HG03196 (cell line): ENCODE measurements around the gene CPA5.

ENCODE experiments used
- ATAC-seq: cut with Tn5 transposase; IDR thresholded peaks from one replicate; pipeline ENCODE4 v1.9.1; 2021; ENCODE audit not compliant: unreplicated experiment

The CPA5 gene

DNA sequence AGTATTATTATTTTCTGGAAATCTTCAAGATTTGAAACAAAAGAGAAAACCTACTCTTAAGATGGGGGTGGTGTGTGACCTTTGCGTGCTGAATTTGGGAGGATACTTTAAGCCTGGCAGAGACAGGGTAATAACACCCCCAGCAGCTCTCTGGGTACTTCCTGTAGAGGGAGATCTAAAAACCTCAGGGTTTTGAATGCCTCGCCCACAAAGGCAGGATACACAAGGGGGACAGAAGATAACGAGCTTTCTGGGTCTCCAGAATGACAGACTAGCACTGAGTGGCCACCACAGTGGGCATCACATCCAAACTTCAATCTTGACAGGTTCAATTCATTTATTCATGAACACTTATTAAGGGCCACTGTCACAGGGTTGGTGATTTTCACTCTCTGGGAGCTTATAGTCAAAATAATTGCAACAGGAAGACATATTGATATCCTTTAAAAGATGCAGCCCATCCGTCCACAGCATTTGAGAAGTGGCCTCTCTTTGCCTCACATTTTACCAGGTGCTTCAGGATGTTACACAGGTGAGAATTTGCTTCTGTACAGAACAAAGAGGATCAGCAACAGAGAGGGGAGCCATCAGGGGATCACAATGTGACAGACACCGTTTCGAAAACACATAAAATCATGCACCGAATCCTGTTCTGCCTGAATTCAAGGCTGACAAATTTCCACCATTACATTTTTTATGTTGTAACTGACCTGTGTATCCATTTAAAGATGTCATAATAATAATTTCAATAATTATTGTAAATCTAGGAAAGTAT lies 50.0 kb downstream of the CPA5 start:
- no peak for ATAC-seq

DNA sequence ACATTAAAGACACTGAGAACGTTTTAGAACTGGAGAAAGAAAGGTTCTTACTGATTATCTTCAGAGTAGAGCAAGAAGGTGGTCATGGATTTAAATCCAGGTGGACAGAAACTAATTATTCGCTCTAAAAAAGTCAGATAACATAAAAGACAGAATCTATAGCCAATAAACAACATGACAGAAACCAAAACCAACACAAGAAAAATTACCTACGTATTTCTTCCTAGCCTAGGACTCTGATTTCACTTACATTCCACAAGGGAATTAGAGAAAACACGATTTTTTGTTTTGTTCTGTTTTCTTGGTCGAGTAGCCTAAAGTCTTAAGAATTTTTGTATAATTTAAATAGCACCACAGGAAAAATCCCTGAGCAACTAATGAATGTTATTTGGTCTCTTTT lies 50.8 kb downstream of the CPA5 start:
- no peak for ATAC-seq

GRCh38 chr7:130396109-130396508 lies 51.5 kb downstream of the CPA5 start:
- no peak for ATAC-seq

- no peak for ATAC-seq
Observed at GRCh38 chr7:130397051-130397757, 52.6 kb downstream of the CPA5 start.

GRCh38 chr7:130397758-130398073 lies 53.1 kb downstream of the CPA5 start:
- ATAC-seq, result no peak

- no peak for ATAC-seq
Observed at GRCh38 chr7:130398526-130399090, 54.0 kb downstream of the CPA5 start.

- no peak for ATAC-seq
Observed at GRCh38 chr7:130400120-130400572, 55.5 kb downstream of the CPA5 start.

GRCh38 chr7:130401101-130401500 lies 56.5 kb downstream of the CPA5 start:
- ATAC-seq, result no peak

GRCh38 chr7:130401578-130401977 lies 57.0 kb downstream of the CPA5 start:
- ATAC-seq, result no peak

GRCh38 chr7:130405003-130405402 lies 60.4 kb downstream of the CPA5 start:
- no peak for ATAC-seq

- no peak for ATAC-seq
Observed at GRCh38 chr7:130409067-130409711, 64.6 kb downstream of the CPA5 start.

GRCh38 chr7:130409712-130410072 lies 65.1 kb downstream of the CPA5 start:
- ATAC-seq, result no peak

DNA sequence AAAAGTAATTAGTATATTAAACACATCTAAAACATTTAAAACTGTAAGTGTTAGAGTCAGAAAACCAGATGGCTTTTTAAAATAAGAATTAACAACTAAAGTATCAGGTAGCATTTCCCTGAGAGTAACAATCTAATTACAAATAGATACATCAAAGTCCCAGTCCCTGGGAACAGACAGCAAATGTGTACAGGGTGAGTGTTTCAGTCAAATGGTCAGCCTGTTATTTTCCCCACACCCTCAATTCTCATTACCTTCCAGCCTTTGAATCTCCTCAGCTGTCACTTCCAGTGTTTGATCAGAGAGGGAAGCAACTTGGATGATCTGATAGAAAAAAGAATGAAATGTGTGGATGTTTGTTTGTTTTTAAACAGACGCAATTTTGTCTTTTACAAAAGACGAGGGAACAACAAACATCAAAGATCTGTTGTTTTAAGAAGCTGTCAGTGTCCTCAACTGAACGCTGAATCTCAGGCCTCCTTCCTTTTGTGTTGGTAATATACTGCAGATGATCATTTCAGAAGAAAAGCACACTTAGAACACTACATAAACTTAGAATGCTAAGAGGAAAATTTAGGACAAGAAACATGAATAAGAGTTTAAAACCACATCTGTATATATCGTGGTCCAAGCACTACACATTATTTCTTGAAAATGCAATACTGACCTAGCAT lies 66.4 kb downstream of the CPA5 start:
- ATAC-seq, result no peak

- no peak for ATAC-seq
Observed at GRCh38 chr7:130413201-130413600, 68.6 kb downstream of the CPA5 start.

DNA sequence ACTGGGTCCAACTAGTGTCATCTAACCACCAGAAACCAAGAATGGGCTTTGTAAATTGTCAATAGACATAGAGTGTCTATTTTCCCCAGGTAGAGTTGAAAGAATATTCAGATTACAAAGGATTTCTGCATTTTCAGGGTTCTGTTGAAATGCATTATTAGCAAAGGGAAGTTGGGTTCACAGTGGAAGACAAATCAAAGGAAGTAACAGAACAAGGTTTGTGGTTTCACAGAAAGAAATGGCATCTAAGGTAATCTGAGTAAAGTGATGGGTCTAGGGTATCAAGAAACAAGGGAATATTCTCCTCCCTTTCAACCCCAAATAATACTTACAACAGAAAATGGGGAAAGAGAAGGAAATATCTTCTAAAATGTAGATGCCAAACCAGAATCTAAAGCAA lies 70.4 kb downstream of the CPA5 start:
- no peak for ATAC-seq

DNA sequence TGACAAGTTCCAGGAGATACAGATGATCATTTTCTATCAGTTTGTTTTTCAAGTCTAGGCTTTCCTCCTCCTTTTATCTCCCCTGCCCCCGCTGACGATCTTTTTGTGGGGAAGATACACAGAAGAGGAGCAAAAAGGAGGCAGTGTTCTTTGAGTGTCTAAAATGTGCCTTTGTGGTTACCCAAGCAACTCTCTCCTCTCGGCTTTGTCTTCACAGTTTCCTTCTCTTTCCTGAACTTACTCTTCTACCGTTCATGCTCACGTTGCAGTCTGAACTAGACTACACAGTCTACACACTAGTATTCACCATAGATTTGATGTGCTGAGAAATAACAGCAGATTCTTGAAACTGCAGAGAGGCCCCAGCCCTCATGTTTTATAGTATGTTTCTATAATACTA lies 72.6 kb downstream of the CPA5 start:
- ATAC-seq, result no peak

- ATAC-seq, result no peak
Observed at GRCh38 chr7:130418306-130418705, 73.7 kb downstream of the CPA5 start.
